CD4-positive, alpha-beta T cell treated with Interleukin-1 beta for 1 hour (primary cell): ENCODE results near the gene FAIM.
"Not testable (repeated sequence)": the region's sequence is repeated elsewhere in the genome, so short reads cannot be mapped to it uniquely, and the experiment has no call there.

Experiments
- DNase-seq, 2 donors: peaks; one replicate each; pipeline ENCODE4 v3.0.0-alpha.2; 2020 to 2022

The FAIM gene

DNA sequence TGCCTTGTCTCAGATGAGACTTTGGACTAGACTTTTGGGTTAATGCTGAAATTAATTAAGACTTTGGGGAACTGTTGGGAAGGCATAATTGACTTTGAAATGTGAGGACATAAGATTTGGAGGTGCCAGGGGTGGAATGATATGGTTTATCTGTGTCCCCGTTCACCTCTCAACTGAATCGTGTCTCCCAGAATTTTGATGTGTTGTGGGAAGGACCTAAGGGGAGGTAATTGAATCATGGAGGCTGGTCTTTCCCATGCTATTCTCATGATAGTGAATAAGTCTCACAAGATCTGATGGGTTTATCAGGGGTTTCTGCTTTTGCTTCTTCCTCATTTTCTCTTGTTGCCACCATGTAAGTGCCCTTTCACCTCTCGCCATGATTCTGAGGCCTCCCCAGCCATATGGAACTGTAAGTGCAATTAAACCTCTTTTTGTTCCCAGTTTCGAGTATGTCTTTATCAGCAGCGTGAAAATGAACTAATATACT is 4.4 kb upstream of the FAIM start:
- DNase-seq, result not testable (repeated sequence)

DNA sequence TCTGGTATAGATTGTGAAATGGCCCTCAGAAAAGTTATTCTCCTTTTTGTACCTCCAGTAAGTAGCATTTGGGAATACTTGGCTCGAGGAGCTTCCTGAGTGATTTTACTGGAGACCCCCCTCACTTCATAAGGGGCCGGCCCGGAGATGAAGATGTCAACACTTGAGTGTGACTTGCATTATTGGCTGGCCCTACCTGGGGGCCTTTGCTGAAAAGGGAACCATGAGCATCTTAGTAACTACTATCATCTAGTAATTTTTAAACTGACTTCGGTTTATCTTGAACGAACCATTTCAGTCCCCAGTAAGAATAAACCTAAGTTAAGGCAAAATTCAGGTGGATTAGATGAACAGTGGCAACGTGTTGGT is 1.3 kb downstream of the FAIM start:
- no peak for DNase-seq

DNA sequence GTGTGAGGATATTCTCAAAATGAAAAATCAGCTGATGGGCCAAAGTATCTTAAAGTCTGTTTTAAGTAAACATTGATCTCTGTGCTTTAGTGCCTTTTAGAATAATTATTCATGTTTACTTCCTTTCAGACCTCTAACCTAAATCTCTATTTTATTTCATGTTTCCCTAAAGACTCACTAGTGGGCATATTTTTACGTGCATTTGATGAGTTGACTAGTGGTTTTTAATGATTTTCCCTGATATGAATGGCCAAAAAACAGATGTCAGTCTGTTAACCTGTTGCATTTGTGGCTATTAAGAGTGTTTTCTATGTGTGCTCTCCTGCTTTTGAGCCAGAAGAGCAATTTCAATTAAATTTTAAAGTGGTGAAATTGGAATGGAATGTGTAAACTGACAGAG is 6.9 kb downstream of the FAIM start:
- DNase-seq, result no peak

DNA sequence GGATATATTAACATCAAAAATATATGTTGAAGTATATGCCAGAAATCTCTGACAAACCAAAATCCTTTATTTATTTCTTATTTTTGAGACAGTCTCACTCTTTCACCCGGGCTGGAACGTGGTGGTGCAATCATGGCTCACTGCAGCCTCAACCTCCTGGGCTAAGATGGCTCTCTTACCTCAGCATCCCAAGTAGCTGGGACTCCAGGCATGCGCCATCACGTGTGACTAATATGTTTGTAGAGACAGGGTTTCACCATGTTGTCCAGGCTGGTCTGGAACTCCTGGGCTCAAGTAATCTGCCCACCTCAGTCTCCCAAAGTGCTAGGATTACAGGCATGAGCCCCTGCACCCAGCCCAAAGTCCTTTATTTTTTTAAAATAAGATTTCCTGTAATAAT is 11.9 kb downstream of the FAIM start:
- DNase-seq, result no peak

DNA sequence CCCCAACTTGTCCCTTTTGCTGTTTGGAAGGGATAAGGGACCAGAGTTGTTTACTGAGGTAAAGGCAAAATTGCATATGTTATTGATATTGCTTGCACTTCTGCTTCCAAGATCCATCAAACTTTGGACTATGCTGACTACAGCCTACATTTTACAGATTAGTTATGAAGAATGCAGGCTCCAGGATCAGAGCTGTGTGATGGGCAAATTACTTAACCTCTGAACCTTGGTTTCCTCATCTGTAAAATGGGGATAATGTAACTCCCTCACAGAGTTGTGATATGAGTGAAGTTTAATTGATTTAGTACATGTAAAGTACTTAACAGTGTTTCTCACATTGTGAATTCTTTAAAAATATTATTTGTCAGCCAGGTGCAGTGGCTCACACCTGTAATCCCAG is 15.9 kb downstream of the FAIM start:
- no peak for DNase-seq

DNA sequence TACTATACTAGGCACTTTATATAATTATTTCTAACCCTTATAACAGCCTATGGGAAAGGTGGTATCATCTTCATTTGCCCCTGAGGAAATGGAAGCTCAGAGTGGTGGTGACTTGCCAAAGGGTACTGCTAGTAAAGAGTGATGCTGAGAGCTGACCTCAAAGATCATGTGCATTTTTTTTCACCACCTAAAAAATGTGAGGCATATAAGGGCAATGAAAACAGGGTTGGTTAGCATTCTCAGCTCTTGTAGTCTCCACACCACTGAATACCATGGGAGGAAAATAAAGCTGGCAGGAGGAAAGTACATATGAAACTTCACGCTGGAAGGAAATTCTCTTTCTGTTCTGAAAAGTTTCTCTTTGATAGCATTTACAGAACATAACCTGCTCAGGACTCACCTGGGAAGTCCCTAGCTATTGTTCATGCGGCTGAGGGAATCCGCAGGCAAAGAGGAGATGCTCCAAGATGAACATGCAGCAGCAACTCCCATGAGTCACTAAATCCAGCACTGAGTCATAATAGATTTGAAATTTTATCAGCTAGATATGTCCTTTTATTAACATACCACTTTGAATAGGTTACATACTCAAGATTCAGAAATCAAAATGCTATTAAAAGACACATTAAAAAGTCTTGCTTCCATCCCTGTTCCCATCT is 17.3 kb downstream of the FAIM start:
- DNase-seq, result no peak

DNA sequence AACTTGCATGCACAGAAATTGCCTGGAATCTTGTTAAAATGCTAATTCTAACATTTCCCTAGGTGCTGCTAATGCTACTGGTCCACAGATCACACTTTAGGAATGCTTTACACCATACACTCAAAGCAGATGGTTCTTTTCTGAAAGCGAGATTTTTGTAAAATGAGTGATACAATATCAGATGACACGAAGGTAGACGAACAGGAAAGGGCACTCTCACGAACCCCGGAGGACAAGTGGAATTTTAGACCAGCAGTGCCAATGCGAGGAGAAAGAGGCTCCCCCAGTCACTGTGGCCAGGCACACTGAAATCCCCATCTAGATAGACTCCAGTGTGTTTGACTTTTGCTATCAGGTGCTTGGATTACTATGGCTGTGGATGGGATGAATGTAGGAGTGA is 21.0 kb downstream of the FAIM start:
- DNase-seq, result no peak

DNA sequence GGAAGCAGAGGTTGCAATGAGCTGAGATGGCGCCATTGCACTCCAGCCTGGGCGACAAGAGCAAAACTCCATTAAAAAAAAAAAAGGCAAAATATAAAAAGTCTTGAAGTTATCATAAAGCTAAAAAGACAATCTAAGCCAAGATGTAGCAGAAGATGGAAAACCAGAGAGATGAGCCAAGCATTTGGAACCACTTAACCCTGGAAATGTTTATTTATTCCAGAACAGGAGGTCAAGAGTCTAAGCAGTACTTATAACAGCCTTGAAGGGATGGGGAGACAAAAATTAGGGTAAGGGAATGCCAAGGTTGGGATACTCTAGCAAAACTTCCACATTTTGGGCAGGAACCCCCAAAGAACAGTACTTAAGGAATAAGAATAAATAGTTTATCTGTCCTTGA is 30.1 kb downstream of the FAIM start:
- no peak for DNase-seq

DNA sequence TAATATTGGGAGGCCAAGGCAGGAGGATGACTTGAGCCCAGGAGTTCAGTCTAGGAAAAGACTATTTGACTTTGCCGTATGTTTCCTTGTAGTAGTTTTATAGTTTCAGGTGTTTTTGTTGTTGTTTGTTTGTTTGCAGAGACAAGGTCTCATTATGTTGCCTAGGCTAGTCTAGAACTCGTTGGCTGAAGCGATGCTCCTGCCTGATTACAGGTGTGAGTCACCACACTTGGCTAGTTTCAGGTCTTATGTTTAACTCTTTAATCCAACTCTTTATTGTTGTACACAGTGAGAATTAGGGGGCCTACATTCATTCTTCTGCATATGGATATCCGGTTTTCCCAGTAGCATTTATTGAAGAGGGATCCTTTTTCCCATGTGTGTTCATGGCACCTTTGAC is 32.0 kb downstream of the FAIM start:
- DNase-seq, result no peak

DNA sequence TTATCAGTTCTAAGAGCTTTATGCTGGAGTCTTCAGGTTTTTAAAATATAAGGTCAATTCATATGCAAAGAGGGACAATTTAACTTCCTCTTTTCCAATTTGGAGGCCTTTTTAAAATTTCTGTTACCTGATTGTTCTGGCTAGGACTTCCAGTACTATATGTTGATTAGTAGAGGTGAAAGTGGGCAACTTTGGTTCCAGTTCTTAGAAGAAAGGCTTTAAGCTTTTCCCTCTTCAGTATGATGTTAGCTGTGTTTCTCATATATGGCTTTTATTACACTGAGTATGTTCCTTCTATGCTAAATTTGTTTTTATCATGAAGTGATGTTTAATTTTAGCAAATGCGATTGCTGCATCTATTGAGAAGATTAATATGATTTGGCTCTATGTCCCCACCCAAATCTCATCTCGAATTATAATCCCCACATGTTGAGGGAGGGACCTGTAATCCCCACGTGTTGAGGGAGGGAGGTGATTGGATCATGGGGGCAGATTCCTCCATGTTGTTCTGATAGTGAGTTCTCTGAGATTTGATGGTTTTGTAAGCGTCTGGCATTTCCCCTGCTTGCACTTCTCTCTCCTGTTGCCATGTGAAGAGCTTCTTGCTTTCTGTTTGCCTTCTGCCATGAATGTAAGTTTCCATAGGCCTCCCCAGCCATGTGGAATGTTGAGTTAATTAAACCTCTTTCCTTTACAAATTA is 33.8 kb downstream of the FAIM start:
- no peak for DNase-seq

DNA sequence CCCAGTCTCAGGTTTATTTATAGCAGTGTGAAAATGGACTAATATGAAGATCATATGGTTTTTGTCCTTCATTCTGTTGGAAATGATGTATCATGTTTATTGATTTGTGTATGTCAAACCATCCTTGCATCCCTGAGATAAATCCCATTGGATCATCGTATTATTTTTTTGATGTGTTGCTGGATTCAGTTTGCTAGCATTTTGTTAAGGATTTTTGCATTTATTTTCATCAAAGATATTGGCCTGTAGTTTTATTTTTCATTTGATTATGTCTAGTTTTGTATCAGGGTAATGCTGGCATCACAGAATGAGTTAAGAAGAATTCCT is 34.3 kb downstream of the FAIM start:
- DNase-seq, result no peak

DNA sequence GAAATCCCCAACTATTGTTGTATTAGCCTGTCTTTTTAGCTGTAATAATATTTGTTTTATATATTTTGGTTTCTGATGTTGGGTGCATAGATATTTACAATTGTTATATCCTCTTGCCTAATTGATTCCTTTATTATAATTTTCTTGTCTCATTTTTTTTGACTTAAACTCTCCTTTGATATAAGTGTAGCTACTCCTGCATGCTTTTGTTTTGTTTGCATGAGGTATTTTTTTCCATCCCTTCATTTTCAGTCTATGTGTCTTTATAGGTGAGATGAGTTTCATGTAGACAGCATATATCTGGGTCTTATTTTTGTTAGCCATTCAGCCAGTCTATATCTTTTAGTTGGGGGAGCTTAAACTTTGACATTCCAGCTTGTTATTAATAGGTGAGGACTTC is 37.4 kb downstream of the FAIM start:
- no peak for DNase-seq

DNA sequence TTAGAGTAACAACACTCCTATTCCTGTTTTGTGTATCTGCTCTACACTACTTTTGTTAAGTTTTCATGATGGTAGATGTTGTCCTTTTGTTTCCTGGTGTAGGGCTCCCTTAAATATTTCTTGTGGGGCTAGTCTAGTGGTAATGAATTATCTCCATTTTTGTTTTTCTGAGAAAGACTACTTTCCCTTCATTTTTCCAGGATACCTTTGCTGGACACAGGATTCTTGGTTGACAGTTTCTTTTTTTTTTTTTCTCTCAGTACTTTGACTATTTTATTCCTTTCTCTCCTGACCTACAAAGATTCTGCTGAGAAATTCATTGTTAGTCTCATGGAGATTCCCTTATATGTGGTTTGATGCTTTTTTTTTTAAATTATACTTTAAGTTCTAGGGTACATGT is 37.9 kb downstream of the FAIM start:
- DNase-seq, result no peak

DNA sequence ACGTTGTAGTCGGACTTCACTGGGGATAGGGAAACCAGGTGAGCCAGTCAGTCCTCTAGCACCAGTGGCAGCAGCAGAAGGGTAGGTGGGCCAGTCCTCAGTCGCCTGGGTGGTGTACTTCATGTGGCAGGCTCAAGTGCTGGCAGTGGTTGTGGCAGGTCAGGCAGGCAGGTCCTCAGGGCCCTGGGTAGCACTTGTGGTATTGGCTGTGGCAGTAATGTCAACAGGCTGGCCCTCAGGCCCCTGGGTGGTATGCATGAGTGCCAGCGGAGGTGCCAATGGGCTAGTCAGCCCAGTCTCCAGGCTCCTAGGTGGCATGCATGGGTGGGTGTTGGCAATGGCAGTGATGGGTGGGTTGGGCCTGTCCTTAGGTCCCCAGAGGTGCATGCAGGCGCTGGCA is 40.6 kb downstream of the FAIM start:
- no peak for DNase-seq

DNA sequence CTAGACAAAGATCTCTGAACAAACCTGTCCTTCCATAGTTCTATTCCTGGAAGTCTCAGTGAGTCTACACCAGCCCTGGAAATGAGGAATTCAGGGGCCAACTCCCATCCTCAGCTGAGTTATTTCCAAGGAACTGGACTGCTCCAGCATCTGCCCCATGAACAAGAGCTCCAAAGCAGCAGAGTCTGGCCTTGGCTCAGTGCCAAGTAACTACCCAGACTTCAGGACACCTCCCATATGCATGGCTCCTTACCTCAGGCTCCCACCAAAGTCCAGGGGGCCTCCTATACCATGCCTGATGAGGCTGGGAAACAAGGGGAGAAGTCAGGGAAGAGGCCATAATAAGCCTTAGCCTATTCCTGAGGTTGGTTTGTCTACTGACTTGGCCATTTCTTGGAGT is 45.0 kb downstream of the FAIM start:
- no peak for DNase-seq

DNA sequence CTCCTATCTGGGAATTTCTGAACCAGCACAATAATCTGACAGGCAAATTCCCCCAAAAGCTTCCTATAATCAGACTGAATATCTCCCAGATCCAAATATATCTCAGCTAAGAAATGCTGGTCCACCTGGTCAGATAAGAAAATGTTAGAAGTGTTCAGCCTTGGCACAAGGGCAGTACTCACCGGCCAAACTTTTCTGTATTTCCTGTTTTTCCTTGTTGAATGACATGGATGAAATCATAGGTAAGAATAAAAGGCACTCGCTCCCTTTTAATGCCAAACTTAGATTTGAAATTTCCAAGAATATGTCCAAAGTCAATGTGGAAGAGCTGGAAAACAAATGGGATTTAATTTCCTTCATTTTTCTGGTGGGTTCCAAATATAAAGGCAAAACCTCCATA is 48.9 kb downstream of the FAIM start:
- DNase-seq, result no peak

DNA sequence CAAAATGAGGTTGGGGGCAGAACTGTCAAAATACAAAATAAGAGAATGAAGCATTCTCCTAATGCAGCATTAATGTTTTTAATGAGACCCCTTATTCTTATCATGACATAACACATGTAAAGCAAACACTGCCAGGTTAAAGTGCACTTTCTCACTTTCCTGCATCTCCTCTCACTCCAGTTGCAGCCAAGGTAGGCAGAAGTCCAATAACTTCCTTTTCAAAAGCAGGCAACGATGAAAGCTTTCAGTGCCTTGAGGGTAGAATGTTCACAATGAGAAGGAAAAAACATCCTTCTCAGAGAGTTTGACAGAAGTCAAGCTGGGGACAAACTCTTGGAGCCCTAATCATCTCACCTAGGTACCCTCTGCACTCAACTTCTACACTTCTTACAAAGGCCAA is 59.5 kb downstream of the FAIM start:
- no peak for DNase-seq

DNA sequence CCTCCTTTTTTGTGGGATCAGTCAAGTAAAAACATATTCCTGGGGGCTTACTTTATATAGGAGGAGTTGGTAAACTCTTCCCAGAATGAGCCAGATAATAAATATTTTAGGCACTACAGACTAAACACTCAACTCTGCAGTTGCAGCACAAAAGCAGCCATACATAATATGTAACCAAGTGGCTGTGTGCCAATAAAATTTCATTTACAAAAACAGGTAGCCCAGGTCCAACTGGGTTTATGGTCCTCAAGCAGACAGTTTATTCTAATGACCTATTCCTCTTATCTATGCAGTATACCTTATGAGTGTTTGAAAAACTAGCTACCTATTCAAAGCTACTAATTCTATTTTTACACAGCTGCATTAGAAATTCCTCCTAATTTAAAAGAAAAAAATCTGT is 61.8 kb downstream of the FAIM start:
- no peak for DNase-seq

DNA sequence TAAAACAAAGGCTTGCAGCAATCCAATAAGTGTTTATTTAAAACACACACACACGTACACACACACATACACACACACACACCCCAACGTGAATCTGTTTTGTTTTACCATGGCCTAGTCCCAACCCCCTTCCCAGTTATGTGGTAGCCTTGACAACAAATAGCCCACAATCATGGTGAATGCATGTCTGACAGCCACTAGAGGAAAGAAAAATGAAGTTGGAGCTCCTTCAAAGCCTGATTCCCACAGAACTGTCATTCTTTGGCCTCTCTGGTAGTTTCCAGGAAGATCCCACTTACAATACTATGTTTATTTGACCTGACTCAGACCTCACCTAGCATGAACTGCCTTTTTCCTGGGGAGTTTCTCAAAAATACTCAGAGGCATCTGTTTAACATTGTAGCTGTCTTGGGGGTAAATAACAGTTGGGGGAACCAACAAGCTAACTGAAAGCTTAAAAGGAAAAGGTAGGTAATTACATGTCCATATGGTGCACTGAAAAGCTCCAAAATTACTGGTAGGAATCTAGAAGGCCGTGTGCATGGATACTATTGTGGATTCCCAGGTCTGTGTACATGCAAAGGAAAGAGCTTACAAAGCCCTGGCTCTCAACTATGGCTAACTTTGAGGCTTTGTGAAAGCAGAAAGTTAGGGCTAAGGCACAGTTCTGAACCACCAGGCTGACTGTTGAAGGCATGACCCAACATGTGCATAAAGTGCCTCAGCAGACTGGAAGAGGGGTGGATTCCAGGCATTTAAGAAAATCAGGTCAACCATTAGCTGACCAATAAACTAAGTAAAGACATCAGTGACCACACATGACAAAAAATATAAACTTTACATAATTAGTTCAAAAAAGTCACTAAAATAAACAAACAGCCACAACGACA is 65.3 kb downstream of the FAIM start:
- no peak for DNase-seq

DNA sequence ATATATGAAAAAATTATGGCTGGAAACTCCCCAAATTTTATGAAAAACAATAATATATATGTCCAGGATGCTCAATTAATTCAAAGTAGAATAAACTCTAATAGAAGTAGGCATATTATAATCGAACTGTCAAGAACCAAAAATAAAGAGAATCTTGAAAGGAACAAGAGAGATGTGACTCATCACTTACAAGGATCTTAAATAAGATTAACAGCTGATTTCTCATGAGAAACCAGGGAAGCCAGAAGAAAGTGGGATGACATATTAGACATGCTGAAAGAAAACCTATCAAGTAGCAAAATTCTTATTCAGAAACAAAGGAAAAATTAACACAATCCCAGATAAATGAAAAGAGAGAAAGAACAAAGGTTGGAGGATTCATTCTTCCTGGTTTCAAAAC is 66.8 kb downstream of the FAIM start:
- no peak for DNase-seq

DNA sequence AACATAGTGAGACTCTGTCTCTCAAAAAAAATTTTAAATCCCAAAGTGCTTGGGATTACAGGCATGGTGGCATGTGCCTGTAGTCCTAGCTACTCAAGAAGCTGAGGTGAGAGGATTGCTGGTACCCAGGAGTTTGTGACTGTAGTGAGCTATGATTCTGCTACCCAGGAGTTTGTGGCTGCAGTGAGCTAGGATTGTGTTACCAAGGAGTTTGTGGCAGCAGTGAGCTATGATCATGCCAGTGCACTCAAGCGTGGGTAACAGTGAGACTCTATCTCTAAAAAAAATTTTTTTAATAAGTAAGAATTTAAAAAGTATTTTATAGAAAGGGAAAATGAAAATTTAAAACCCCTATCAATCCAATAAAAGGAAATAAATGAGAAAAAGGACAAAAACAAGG is 69.5 kb downstream of the FAIM start:
- DNase-seq, result no peak

DNA sequence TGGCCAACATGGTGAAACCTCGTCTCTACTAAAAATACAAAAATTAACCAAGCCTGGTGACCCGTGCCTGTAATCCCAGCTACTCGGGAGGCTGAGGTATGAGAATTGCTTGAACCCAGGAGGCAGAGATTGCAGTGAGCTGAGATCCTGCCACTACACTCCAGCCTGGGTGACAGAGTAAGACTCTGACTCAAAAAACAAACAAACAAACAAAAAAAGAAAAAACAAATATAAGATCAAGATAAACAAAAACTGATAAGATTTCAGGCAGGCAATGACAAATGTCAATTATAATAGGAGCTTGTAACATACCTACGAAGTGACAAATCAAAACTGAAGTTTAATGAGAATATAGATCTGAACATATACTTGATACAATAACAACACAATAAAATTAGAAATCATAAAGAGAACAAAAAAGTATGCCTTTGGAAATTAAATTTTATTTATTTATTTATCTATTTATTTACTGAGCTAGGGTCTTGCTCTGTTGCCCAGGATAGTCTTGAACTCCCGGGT is 70.4 kb downstream of the FAIM start:
- DNase-seq, result no peak

DNA sequence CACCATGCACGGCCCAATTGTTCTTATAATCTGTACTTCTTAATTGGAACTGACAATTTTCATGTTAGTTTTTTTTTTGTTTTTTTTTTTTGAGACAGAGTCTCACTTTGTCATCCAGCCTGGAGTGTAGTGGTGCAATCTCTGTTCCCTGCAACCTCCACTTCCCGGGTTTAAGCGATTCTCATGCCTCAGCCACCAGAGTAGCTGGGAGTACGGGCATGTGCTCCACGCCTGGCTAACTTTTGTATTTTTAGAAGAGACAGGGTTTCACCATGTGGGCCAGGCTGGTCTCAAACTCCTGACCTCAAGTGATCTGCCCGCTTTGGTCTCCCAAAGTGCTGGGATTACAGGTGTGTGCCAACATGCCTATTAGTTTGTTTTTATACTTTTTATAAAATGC is 72.4 kb downstream of the FAIM start:
- not testable (repeated sequence) for DNase-seq
